Skeletal muscle tissue (tissue), 4 donors: ENCODE results near the gene FRMPD4. TPM values are rescaled to one million over a fixed set of nuclear protein-coding genes. Genes with fewer than 3 reads are reported as not detected.
A peak's percentile ranks its signal among the peaks of the same experiment; 100 is the strongest.

Experiments used
- H3K27ac ChIP-seq: one replicate; pipeline ENCODE4 v1.7.0; 2013; ENCODE audit warnings: mild to moderate bottlenecking, low read depth, low read length, inconsistent platforms
- H3K27me3 ChIP-seq, 3 donors: one replicate each; pipeline ENCODE4 v1.7.0; 2013; ENCODE audit warnings: low read length in 3 of 3; ENCODE audit not compliant: control insufficient read depth in 3 of 3, insufficient read depth in 3 of 3
- H3K36me3 ChIP-seq, 3 donors: one replicate each; pipeline ENCODE4 v1.7.0; 2013; ENCODE audit warnings: low read length in 3 of 3; ENCODE audit not compliant: control insufficient read depth in 3 of 3, insufficient read depth in 3 of 3
- H3K4me1 ChIP-seq, 3 donors: one replicate each; pipeline ENCODE4 v1.7.0; 2013; ENCODE audit warnings: low read length in 3 of 3, mild to moderate bottlenecking in 3 of 3; ENCODE audit not compliant: control insufficient read depth in 3 of 3, insufficient read depth in 3 of 3
- H3K4me3 ChIP-seq, 3 donors: one replicate each; pipeline ENCODE4 v1.7.0; 2013; ENCODE audit warnings: low read length in 3 of 3
- H3K9ac ChIP-seq, 3 donors: one replicate each; pipeline ENCODE4 v1.7.0; 2013; ENCODE audit warnings: low read length in 3 of 3, mild to moderate bottlenecking in 3 of 3, moderate library complexity in 2 of 3, low read depth in 1 of 3
- H3K9me3 ChIP-seq, 3 donors: one replicate each; pipeline ENCODE4 v1.7.0; 2013; ENCODE audit warnings: low read length in 3 of 3; ENCODE audit not compliant: control insufficient read depth in 3 of 3
- total RNA-seq: library from RNA; depleted of rRNA; stranded (reverse); fragments of >200 nt; gene quantifications from one replicate; pipeline ENCODE4 v1.2.3, GENCODE V29; 2014
- donor health status: Osteomylitis.

FRMPD4 gene
- total RNA-seq, result 1.0 TPM

- Histone ChIP-seq H3K27ac (no peak within 1 kb of the TSS), H3K9ac (no peak within 1 kb of the TSS), H3K4me3 (peak within 1 kb of the TSS; percentile 3 to 32 (median 13)), H3K36me3 (no peaks in the 10 kb centered on the region), H3K27me3 (peaks cover 0 to 12% (median 12%) of the 10 kb centered on the region in 3 donors), H3K4me1 (peaks cover 0 to 3% (median 0%) of the 10 kb centered on the region in 3 donors), H3K9me3 (no peaks in the 10 kb centered on the region)
Measured at GRCh38 chrX:12138361-12139313, at the start of gene FRMPD4. TSS of gene FRMPD4 (plus strand) at chrX:12138473. CDS start at chrX:12138972, 499 bp downstream.

GRCh38 chrX:12089740-12090139, 48.5 kb upstream of the FRMPD4 start:
- H3K36me3 ChIP-seq, result no peaks in the 10 kb centered on the region
- H3K4me1 ChIP-seq, result no peaks in the 10 kb centered on the region
- no peak overlapping the region for H3K4me3 ChIP-seq
- no peaks in the 10 kb centered on the region for H3K9me3 ChIP-seq
- H3K9ac ChIP-seq, result no peak overlapping the region
- peaks cover 0 to 3% (median 0%) of the 10 kb centered on the region in 3 donors for H3K27me3 ChIP-seq
- no peak overlapping the region for H3K27ac ChIP-seq

- H3K27ac ChIP-seq, result no peak overlapping the region
- no peak overlapping the region for H3K4me3 ChIP-seq
- H3K9ac ChIP-seq, result no peak overlapping the region
- no peaks in the 10 kb centered on the region for H3K27me3 ChIP-seq
- no peaks in the 10 kb centered on the region for H3K36me3 ChIP-seq
- no peaks in the 10 kb centered on the region for H3K4me1 ChIP-seq
- H3K9me3 ChIP-seq, result no peaks in the 10 kb centered on the region
Measured at GRCh38 chrX:12113321-12113720, 25.0 kb upstream of the FRMPD4 start.

GRCh38 chrX:12115377-12115776, 22.9 kb upstream of the FRMPD4 start:
- Histone ChIP-seq H3K36me3 (no peaks in the 10 kb centered on the region), H3K27me3 (no peaks in the 10 kb centered on the region), H3K9ac (no peak overlapping the region), H3K4me1 (no peaks in the 10 kb centered on the region), H3K27ac (no peak overlapping the region), H3K4me3 (no peak overlapping the region), H3K9me3 (no peaks in the 10 kb centered on the region)

GRCh38 chrX:12118134-12118533, 20.1 kb upstream of the FRMPD4 start:
- H3K9me3 ChIP-seq, result no peaks in the 10 kb centered on the region
- H3K36me3 ChIP-seq, result no peaks in the 10 kb centered on the region
- H3K4me3 ChIP-seq, result no peak overlapping the region
- H3K27me3 ChIP-seq, result no peaks in the 10 kb centered on the region
- H3K27ac ChIP-seq, result no peak overlapping the region
- no peak overlapping the region for H3K9ac ChIP-seq
- H3K4me1 ChIP-seq, result no peaks in the 10 kb centered on the region

- H3K9ac ChIP-seq, result no peak overlapping the region
- H3K4me1 ChIP-seq, result no peaks in the 10 kb centered on the region
- no peak overlapping the region for H3K27ac ChIP-seq
- no peaks in the 10 kb centered on the region for H3K27me3 ChIP-seq
- H3K9me3 ChIP-seq, result peaks cover 0 to 9% (median 3%) of the 10 kb centered on the region in 3 donors
- no peaks in the 10 kb centered on the region for H3K36me3 ChIP-seq
- no peak overlapping the region for H3K4me3 ChIP-seq
Measured at GRCh38 chrX:12128017-12128416, 10.3 kb upstream of the FRMPD4 start.

- Histone ChIP-seq H3K27ac (no peak overlapping the region), H3K27me3 (peaks cover 0 to 12% (median 12%) of the 10 kb centered on the region in 3 donors), H3K9ac (no peak overlapping the region), H3K9me3 (no peaks in the 10 kb centered on the region), H3K4me1 (peaks cover 0 to 3% (median 0%) of the 10 kb centered on the region in 3 donors), H3K36me3 (no peaks in the 10 kb centered on the region), H3K4me3 (peak overlapping the region; percentile 3 to 32 (median 13))
Measured at GRCh38 chrX:12137951-12138360, 317 bp upstream of the FRMPD4 start.

GRCh38 chrX:12139934-12140611, 1.8 kb downstream of the FRMPD4 start:
- no peak overlapping the region for H3K27ac ChIP-seq
- peaks cover 0 to 3% (median 0%) of the 10 kb centered on the region in 3 donors for H3K4me1 ChIP-seq
- no peaks in the 10 kb centered on the region for H3K9me3 ChIP-seq
- H3K36me3 ChIP-seq, result no peaks in the 10 kb centered on the region
- peaks cover 0 to 12% (median 12%) of the 10 kb centered on the region in 3 donors for H3K27me3 ChIP-seq
- H3K9ac ChIP-seq, result no peak overlapping the region
- H3K4me3 ChIP-seq, result no peak overlapping the region

- H3K36me3 ChIP-seq, result no peaks in the 10 kb centered on the region
- no peak overlapping the region for H3K9ac ChIP-seq
- no peak overlapping the region for H3K4me3 ChIP-seq
- H3K9me3 ChIP-seq, result no peaks in the 10 kb centered on the region
- H3K27me3 ChIP-seq, result peaks cover 0 to 12% (median 10%) of the 10 kb centered on the region in 3 donors
- no peak overlapping the region for H3K27ac ChIP-seq
- peaks cover 0 to 3% (median 0%) of the 10 kb centered on the region in 3 donors for H3K4me1 ChIP-seq
Measured at GRCh38 chrX:12141511-12141910, 3.2 kb downstream of the FRMPD4 start.

- peaks cover 0 to 3% (median 0%) of the 10 kb centered on the region in 3 donors for H3K4me1 ChIP-seq
- H3K9me3 ChIP-seq, result no peaks in the 10 kb centered on the region
- no peak overlapping the region for H3K4me3 ChIP-seq
- H3K9ac ChIP-seq, result no peak overlapping the region
- H3K36me3 ChIP-seq, result no peaks in the 10 kb centered on the region
- peaks cover 0 to 12% (median 10%) of the 10 kb centered on the region in 3 donors for H3K27me3 ChIP-seq
- H3K27ac ChIP-seq, result no peak overlapping the region
Measured at GRCh38 chrX:12142661-12143060, 4.4 kb downstream of the FRMPD4 start.
